ENCODE results near the gene ZBTB20. TPM values are rescaled to one million over a fixed set of nuclear protein-coding genes. Genes with fewer than 3 reads are reported as not detected.

Gene ZBTB20
- total RNA-seq, 1 donor from 2014 or later: 66.4 TPM

- intact Hi-C loops (cut with DNase I): no loop called here
- ATAC-seq: no peak
- no peak for TF ChIP-seq CTCF (IDR thresholded peaks at IDR 0.05)
- H3K4me1 ChIP-seq: no peaks in the 10 kb centered on the region
- no peak overlapping the region for H3K27ac ChIP-seq
- H3K4me3 ChIP-seq: no peak overlapping the region
- no peaks in the 10 kb centered on the region for H3K27me3 ChIP-seq (ENCODE audit: low read depth)
- peaks cover 5% of the 10 kb centered on the region for H3K9me3 ChIP-seq
- DNase-seq: no peak
- H3K36me3 ChIP-seq: no peaks in the 10 kb centered on the region
Measured at GRCh38 chr3:114998971-114999579, 148.0 kb downstream of the ZBTB20 start.

- no peak for TF ChIP-seq CTCF (IDR thresholded peaks at IDR 0.05)
- intact Hi-C loops (cut with DNase I): no loop called here
- no peaks in the 10 kb centered on the region for H3K27me3 ChIP-seq (ENCODE audit: low read depth)
- DNase-seq (no peak), ATAC-seq (no peak)
- H3K27ac ChIP-seq: no peak overlapping the region
- no peaks in the 10 kb centered on the region for H3K9me3 ChIP-seq
- no peaks in the 10 kb centered on the region for H3K4me1 ChIP-seq
- H3K4me3 ChIP-seq: no peak overlapping the region
- H3K36me3 ChIP-seq: no peaks in the 10 kb centered on the region
Measured at GRCh38 chr3:114994554-114995341, 152.3 kb downstream of the ZBTB20 start.

- DNase-seq (no peak), ATAC-seq (no peak)
- no peak for TF ChIP-seq CTCF (IDR thresholded peaks at IDR 0.05)
- Histone ChIP-seq H3K4me3 (no peak overlapping the region), H3K27me3 (ENCODE audit: low read depth) (no peaks in the 10 kb centered on the region), H3K9me3 (no peaks in the 10 kb centered on the region), H3K4me1 (no peaks in the 10 kb centered on the region), H3K27ac (no peak overlapping the region), H3K36me3 (no peaks in the 10 kb centered on the region)
- intact Hi-C loops (cut with DNase I): no loop called here
Measured at GRCh38 chr3:114985776-114986175, 161.3 kb downstream of the ZBTB20 start.

- no peaks in the 10 kb centered on the region for H3K36me3 ChIP-seq
- no peak for TF ChIP-seq CTCF (IDR thresholded peaks at IDR 0.05)
- H3K27me3 ChIP-seq (ENCODE audit: low read depth): no peaks in the 10 kb centered on the region
- ATAC-seq (no peak), DNase-seq (no peak)
- H3K27ac ChIP-seq: no peak overlapping the region
- H3K4me1 ChIP-seq: no peaks in the 10 kb centered on the region
- no peak overlapping the region for H3K4me3 ChIP-seq
- intact Hi-C loops (cut with DNase I): no loop called here
- no peaks in the 10 kb centered on the region for H3K9me3 ChIP-seq
Measured at GRCh38 chr3:114983248-114983647, 163.8 kb downstream of the ZBTB20 start.

GRCh38 chr3:114974387-114974786 is 172.7 kb downstream of the ZBTB20 start:
- no peak for TF ChIP-seq CTCF (IDR thresholded peaks at IDR 0.05)
- Histone ChIP-seq H3K27me3 (ENCODE audit: low read depth) (no peaks in the 10 kb centered on the region), H3K4me3 (no peak overlapping the region), H3K9me3 (no peaks in the 10 kb centered on the region), H3K27ac (no peak overlapping the region), H3K36me3 (no peaks in the 10 kb centered on the region), H3K4me1 (no peaks in the 10 kb centered on the region)
- DNase-seq (no peak), ATAC-seq (no peak)
- intact Hi-C loops (cut with DNase I): no loop called here
